ENCODE data around the gene ASTN1.

GRCh38 chr1:176853503-176853902, 311.0 kb downstream of the ASTN1 start:
- TF ChIP-seq POLR2A (IDR thresholded peaks at IDR 0.05) (no peak), CTCF (IDR thresholded peaks at IDR 0.05) (no peak)

Measured in gastroesophageal sphincter (tissue), 3 donors.